ENCODE results near the gene ABL1.

DNA sequence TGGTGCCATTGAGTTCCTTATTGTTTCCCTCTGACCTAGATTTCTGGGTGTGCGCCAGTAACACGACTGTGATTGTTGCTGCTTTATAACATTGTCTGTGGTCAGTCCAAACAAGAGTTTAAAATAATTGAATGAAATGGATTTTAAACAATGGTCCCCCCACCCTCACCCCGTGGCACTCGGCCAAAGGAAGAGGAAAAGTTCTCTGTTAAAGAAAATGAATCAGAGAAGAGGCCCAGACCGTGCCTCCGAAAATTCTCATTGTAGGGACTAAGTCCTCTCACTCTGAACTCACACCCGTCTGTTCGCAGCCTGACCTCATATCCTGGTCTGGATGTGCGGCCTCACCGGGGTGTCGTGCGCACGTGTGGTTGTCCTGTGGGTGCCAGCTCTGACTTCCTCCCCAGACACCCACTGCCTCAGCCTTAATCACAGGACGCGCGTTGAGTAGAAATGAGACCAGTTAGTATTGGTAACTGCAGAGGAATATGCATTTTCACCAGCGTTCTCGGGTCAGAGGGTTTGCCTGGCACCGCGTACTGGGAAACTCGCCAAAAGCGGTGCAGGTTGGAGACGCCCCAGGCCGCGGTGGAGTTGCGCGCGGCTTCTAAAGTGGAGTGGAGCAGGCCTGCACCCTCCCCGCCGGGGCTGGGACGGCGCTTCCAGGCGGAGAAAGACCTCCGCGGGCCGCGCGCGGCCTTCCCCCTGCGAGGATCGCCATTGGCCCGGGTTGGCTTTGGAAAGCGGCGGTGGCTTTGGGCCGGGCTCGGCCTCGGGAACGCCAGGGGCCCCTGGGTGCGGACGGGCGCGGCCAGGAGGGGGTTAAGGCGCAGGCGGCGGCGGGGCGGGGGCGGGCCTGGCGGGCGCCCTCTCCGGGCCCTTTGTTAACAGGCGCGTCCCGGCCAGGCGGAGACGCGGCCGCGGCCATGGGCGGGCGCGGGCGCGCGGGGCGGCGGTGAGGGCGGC is at the start of gene ABL1:
- TF ChIP-seq EP300 (IDR thresholded peaks at IDR 0.05): no peak
- TF ChIP-seq, protein P1, sequence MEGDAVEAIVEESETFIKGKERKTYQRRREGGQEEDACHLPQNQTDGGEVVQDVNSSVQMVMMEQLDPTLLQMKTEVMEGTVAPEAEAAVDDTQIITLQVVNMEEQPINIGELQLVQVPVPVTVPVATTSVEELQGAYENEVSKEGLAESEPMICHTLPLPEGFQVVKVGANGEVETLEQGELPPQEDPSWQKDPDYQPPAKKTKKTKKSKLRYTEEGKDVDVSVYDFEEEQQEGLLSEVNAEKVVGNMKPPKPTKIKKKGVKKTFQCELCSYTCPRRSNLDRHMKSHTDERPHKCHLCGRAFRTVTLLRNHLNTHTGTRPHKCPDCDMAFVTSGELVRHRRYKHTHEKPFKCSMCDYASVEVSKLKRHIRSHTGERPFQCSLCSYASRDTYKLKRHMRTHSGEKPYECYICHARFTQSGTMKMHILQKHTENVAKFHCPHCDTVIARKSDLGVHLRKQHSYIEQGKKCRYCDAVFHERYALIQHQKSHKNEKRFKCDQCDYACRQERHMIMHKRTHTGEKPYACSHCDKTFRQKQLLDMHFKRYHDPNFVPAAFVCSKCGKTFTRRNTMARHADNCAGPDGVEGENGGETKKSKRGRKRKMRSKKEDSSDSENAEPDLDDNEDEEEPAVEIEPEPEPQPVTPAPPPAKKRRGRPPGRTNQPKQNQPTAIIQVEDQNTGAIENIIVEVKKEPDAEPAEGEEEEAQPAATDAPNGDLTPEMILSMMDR (IDR thresholded peaks at IDR 0.05): no peak
- peak in 1 of 2 donors; percentile 35 for TF ChIP-seq POLR2A (IDR thresholded peaks at IDR 0.05)

Data from suprapubic skin (tissue), 3 donors.